ENCODE measurements around the gene RALGDS. TPM values are rescaled to one million over a fixed set of nuclear protein-coding genes. Genes with fewer than 3 reads are reported as not detected.

Gene RALGDS
- total RNA-seq, 1 experiment from 2014 or later, result 40.1 TPM

GRCh38 chr9:133114886-133115603 is 6.0 kb downstream of the RALGDS start:
- peak overlapping the region; percentile 62 for H3K27ac ChIP-seq (ENCODE audit: low read depth, low read length, poor library complexity, severe bottlenecking)
- no peak overlapping the region for H3K4me3 ChIP-seq (ENCODE audit: low read depth, low read length, poor library complexity, severe bottlenecking)
- BruUV-seq (replicated peaks), result no TSS peak
- no peak for TF ChIP-seq CTCF (conservative IDR thresholded peaks at IDR 0.05; ENCODE audit: low read depth, low read length)
- no peak for TF ChIP-seq EZH2 (IDR thresholded peaks at IDR 0.05; ENCODE audit: borderline replicate concordance, low read depth, low read length, poor library complexity, severe bottlenecking)
- H3K9me3 ChIP-seq (ENCODE audit: low read depth, low read length, poor library complexity, severe bottlenecking), result no peaks in the 10 kb centered on the region
- no peaks in the 10 kb centered on the region for H3K27me3 ChIP-seq (replicated peaks; ENCODE audit: insufficient read depth, low read depth, low read length, poor library complexity)
- peaks cover under 1% of the 10 kb centered on the region for H3K36me3 ChIP-seq (ENCODE audit: insufficient read depth, low read length, poor library complexity, severe bottlenecking)
- intact Hi-C loops (cut with micrococcal nuclease; ENCODE audit: unreplicated experiment), result no loop called here
- H3K4me1 ChIP-seq (ENCODE audit: insufficient read depth, low read length, poor library complexity, severe bottlenecking), result peaks cover 40% of the 10 kb centered on the region
- DNase-seq (ENCODE audit: low spot score), result no peak
- CTCF ChIA-PET, result no interaction called here
- POLR2A ChIA-PET (ENCODE audit: low non-redundant PET), result no interaction called here

GRCh38 chr9:133113949-133114885 is 6.8 kb downstream of the RALGDS start:
- intact Hi-C loops (cut with micrococcal nuclease; ENCODE audit: unreplicated experiment), result no loop called here
- ChIA-PET CTCF (no interaction called here), POLR2A (ENCODE audit: low non-redundant PET) (no interaction called here)
- H3K27ac ChIP-seq (ENCODE audit: low read depth, low read length, poor library complexity, severe bottlenecking), result peak overlapping the region; percentile 62
- H3K4me3 ChIP-seq (ENCODE audit: low read depth, low read length, poor library complexity, severe bottlenecking), result no peak overlapping the region
- DNase-seq (ENCODE audit: low spot score), result peak; percentile 39
- no peaks in the 10 kb centered on the region for H3K9me3 ChIP-seq (ENCODE audit: low read depth, low read length, poor library complexity, severe bottlenecking)
- TF ChIP-seq EZH2 (IDR thresholded peaks at IDR 0.05; ENCODE audit: borderline replicate concordance, low read depth, low read length, poor library complexity, severe bottlenecking) (no peak), CTCF (conservative IDR thresholded peaks at IDR 0.05; ENCODE audit: low read depth, low read length) (no peak)
- BruUV-seq (replicated peaks), result no TSS peak
- H3K36me3 ChIP-seq (ENCODE audit: insufficient read depth, low read length, poor library complexity, severe bottlenecking), result peaks cover 9% of the 10 kb centered on the region
- H3K4me1 ChIP-seq (ENCODE audit: insufficient read depth, low read length, poor library complexity, severe bottlenecking), result peaks cover 33% of the 10 kb centered on the region
- no peaks in the 10 kb centered on the region for H3K27me3 ChIP-seq (replicated peaks; ENCODE audit: insufficient read depth, low read depth, low read length, poor library complexity)

GRCh38 chr9:133113163-133113948 is 7.7 kb downstream of the RALGDS start:
- Histone ChIP-seq H3K27ac (ENCODE audit: low read depth, low read length, poor library complexity, severe bottlenecking) (peak overlapping the region; percentile 62), H3K27me3 (replicated peaks; ENCODE audit: insufficient read depth, low read depth, low read length, poor library complexity) (no peaks in the 10 kb centered on the region), H3K4me1 (ENCODE audit: insufficient read depth, low read length, poor library complexity, severe bottlenecking) (peaks cover 31% of the 10 kb centered on the region), H3K9me3 (ENCODE audit: low read depth, low read length, poor library complexity, severe bottlenecking) (no peaks in the 10 kb centered on the region), H3K36me3 (ENCODE audit: insufficient read depth, low read length, poor library complexity, severe bottlenecking) (peaks cover 16% of the 10 kb centered on the region), H3K4me3 (ENCODE audit: low read depth, low read length, poor library complexity, severe bottlenecking) (no peak overlapping the region)
- intact Hi-C loops (cut with micrococcal nuclease; ENCODE audit: unreplicated experiment), result no loop called here
- DNase-seq (ENCODE audit: low spot score), result no peak
- TF ChIP-seq CTCF (conservative IDR thresholded peaks at IDR 0.05; ENCODE audit: low read depth, low read length), result no peak
- TF ChIP-seq EZH2 (IDR thresholded peaks at IDR 0.05; ENCODE audit: borderline replicate concordance, low read depth, low read length, poor library complexity, severe bottlenecking), result no peak
- BruUV-seq (replicated peaks), result no TSS peak
- POLR2A ChIA-PET (ENCODE audit: low non-redundant PET), result no interaction called here
- CTCF ChIA-PET, result no interaction called here

Data from A673 (cell line).